ENCODE data around the gene TTC34.
"Not testable (repeated sequence)": the region's sequence is repeated elsewhere in the genome, so short reads cannot be mapped to it uniquely, and the experiment has no call there.

TTC34 gene

GRCh38 chr1:2676726-2677125, 124.8 kb downstream of the TTC34 start:
- not testable (repeated sequence) for H3K4me3 ChIP-seq (ENCODE audit: low read depth in 1 of 2, low read length in 2 of 2); ATAC-seq (ENCODE audit: insufficient read depth, low read depth)

GRCh38 chr1:2671656-2672055, 129.8 kb downstream of the TTC34 start:
- not testable (repeated sequence) for H3K9me3 ChIP-seq (ENCODE audit: insufficient read depth, low read length, severe bottlenecking); DNase-seq; H4K20me1 ChIP-seq (ENCODE audit: insufficient read depth, low read length); H3K27ac ChIP-seq (ENCODE audit: low read length); H3K4me2 ChIP-seq (ENCODE audit: insufficient read depth, low read length); H3K4me3 ChIP-seq (ENCODE audit: low read depth in 1 of 2, low read length in 2 of 2); H3K9ac ChIP-seq (ENCODE audit: low read depth, low read length); H3K4me1 ChIP-seq (ENCODE audit: insufficient read depth, low read length); ATAC-seq (ENCODE audit: insufficient read depth, low read depth); H3K79me2 ChIP-seq (ENCODE audit: insufficient read depth, low read length); H3K36me3 ChIP-seq (ENCODE audit: insufficient read depth, low read length); H2AFZ ChIP-seq (ENCODE audit: low read depth, low read length); H3K27me3 ChIP-seq (ENCODE audit: insufficient read depth, low read length, poor library complexity)

More at GRCh38 chr1:2676726-2677125, 124.8 kb downstream of the TTC34 start:
- not testable (repeated sequence) for H3K27ac ChIP-seq (ENCODE audit: low read length); H3K9ac ChIP-seq (ENCODE audit: low read depth, low read length); H3K4me1 ChIP-seq (ENCODE audit: insufficient read depth, low read length); H2AFZ ChIP-seq (ENCODE audit: low read depth, low read length); H3K79me2 ChIP-seq (ENCODE audit: insufficient read depth, low read length); DNase-seq; H3K9me3 ChIP-seq (ENCODE audit: insufficient read depth, low read length, severe bottlenecking); H3K4me2 ChIP-seq (ENCODE audit: insufficient read depth, low read length); H3K27me3 ChIP-seq (ENCODE audit: insufficient read depth, low read length, poor library complexity); H4K20me1 ChIP-seq (ENCODE audit: insufficient read depth, low read length); H3K36me3 ChIP-seq (ENCODE audit: insufficient read depth, low read length)

- H3K9me3 ChIP-seq (ENCODE audit: insufficient read depth, low read length, severe bottlenecking); H2AFZ ChIP-seq (ENCODE audit: low read depth, low read length); ATAC-seq (ENCODE audit: insufficient read depth, low read depth); H3K36me3 ChIP-seq (ENCODE audit: insufficient read depth, low read length); H4K20me1 ChIP-seq (ENCODE audit: insufficient read depth, low read length); DNase-seq; H3K79me2 ChIP-seq (ENCODE audit: insufficient read depth, low read length); H3K4me1 ChIP-seq (ENCODE audit: insufficient read depth, low read length); H3K4me2 ChIP-seq (ENCODE audit: insufficient read depth, low read length); H3K27ac ChIP-seq (ENCODE audit: low read length); H3K27me3 ChIP-seq (ENCODE audit: insufficient read depth, low read length, poor library complexity); H3K4me3 ChIP-seq (ENCODE audit: low read depth in 1 of 2, low read length in 2 of 2); H3K9ac ChIP-seq (ENCODE audit: low read depth, low read length): not testable (repeated sequence)
Observed at GRCh38 chr1:2659806-2660205, 141.7 kb downstream of the TTC34 start.

- not testable (repeated sequence) for H3K9ac ChIP-seq (ENCODE audit: low read depth, low read length); H3K27me3 ChIP-seq (ENCODE audit: insufficient read depth, low read length, poor library complexity); H3K4me1 ChIP-seq (ENCODE audit: insufficient read depth, low read length); H3K36me3 ChIP-seq (ENCODE audit: insufficient read depth, low read length); H3K79me2 ChIP-seq (ENCODE audit: insufficient read depth, low read length); H3K4me2 ChIP-seq (ENCODE audit: insufficient read depth, low read length); H3K27ac ChIP-seq (ENCODE audit: low read length); H3K9me3 ChIP-seq (ENCODE audit: insufficient read depth, low read length, severe bottlenecking); H3K4me3 ChIP-seq (ENCODE audit: low read depth in 1 of 2, low read length in 2 of 2); ATAC-seq (ENCODE audit: insufficient read depth, low read depth); H2AFZ ChIP-seq (ENCODE audit: low read depth, low read length); DNase-seq
- peaks cover 25% of the 10 kb centered on the region for H4K20me1 ChIP-seq (ENCODE audit: insufficient read depth, low read length)
Observed at GRCh38 chr1:2657909-2658308, 143.6 kb downstream of the TTC34 start.

- DNase-seq; H3K79me2 ChIP-seq (ENCODE audit: insufficient read depth, low read length); H3K27me3 ChIP-seq (ENCODE audit: insufficient read depth, low read length, poor library complexity); H3K4me2 ChIP-seq (ENCODE audit: insufficient read depth, low read length); H3K9ac ChIP-seq (ENCODE audit: low read depth, low read length); H3K36me3 ChIP-seq (ENCODE audit: insufficient read depth, low read length); H3K9me3 ChIP-seq (ENCODE audit: insufficient read depth, low read length, severe bottlenecking); H3K4me1 ChIP-seq (ENCODE audit: insufficient read depth, low read length); H3K27ac ChIP-seq (ENCODE audit: low read length); ATAC-seq (ENCODE audit: insufficient read depth, low read depth); H3K4me3 ChIP-seq (ENCODE audit: low read depth in 1 of 2, low read length in 2 of 2); H2AFZ ChIP-seq (ENCODE audit: low read depth, low read length): not testable (repeated sequence)
- peaks cover 30% of the 10 kb centered on the region for H4K20me1 ChIP-seq (ENCODE audit: insufficient read depth, low read length)
Observed at GRCh38 chr1:2657124-2657523, 144.4 kb downstream of the TTC34 start.

- H3K4me1 ChIP-seq (ENCODE audit: insufficient read depth, low read length); H3K4me2 ChIP-seq (ENCODE audit: insufficient read depth, low read length); H3K79me2 ChIP-seq (ENCODE audit: insufficient read depth, low read length); H3K27me3 ChIP-seq (ENCODE audit: insufficient read depth, low read length, poor library complexity); H3K4me3 ChIP-seq (ENCODE audit: low read depth in 1 of 2, low read length in 2 of 2); H3K36me3 ChIP-seq (ENCODE audit: insufficient read depth, low read length); H3K9me3 ChIP-seq (ENCODE audit: insufficient read depth, low read length, severe bottlenecking); H3K27ac ChIP-seq (ENCODE audit: low read length); ATAC-seq (ENCODE audit: insufficient read depth, low read depth); DNase-seq; H2AFZ ChIP-seq (ENCODE audit: low read depth, low read length); H3K9ac ChIP-seq (ENCODE audit: low read depth, low read length): not testable (repeated sequence)
- peaks cover 35% of the 10 kb centered on the region for H4K20me1 ChIP-seq (ENCODE audit: insufficient read depth, low read length)
Observed at GRCh38 chr1:2655598-2656434, 145.7 kb downstream of the TTC34 start.

- not testable (repeated sequence) for H2AFZ ChIP-seq (ENCODE audit: low read depth, low read length); H3K27me3 ChIP-seq (ENCODE audit: insufficient read depth, low read length, poor library complexity); H3K9me3 ChIP-seq (ENCODE audit: insufficient read depth, low read length, severe bottlenecking); ATAC-seq (ENCODE audit: insufficient read depth, low read depth); H3K4me1 ChIP-seq (ENCODE audit: insufficient read depth, low read length); H3K36me3 ChIP-seq (ENCODE audit: insufficient read depth, low read length); H3K27ac ChIP-seq (ENCODE audit: low read length); DNase-seq; H3K79me2 ChIP-seq (ENCODE audit: insufficient read depth, low read length); H3K9ac ChIP-seq (ENCODE audit: low read depth, low read length); H3K4me3 ChIP-seq (ENCODE audit: low read depth in 1 of 2, low read length in 2 of 2); H3K4me2 ChIP-seq (ENCODE audit: insufficient read depth, low read length)
- peaks cover 35% of the 10 kb centered on the region for H4K20me1 ChIP-seq (ENCODE audit: insufficient read depth, low read length)
Observed at GRCh38 chr1:2654443-2654948, 147.0 kb downstream of the TTC34 start.

GRCh38 chr1:2653741-2654442, 147.6 kb downstream of the TTC34 start:
- not testable (repeated sequence) for H3K9me3 ChIP-seq (ENCODE audit: insufficient read depth, low read length, severe bottlenecking); H3K9ac ChIP-seq (ENCODE audit: low read depth, low read length); H3K4me1 ChIP-seq (ENCODE audit: insufficient read depth, low read length); H3K27ac ChIP-seq (ENCODE audit: low read length); H3K27me3 ChIP-seq (ENCODE audit: insufficient read depth, low read length, poor library complexity); H3K4me2 ChIP-seq (ENCODE audit: insufficient read depth, low read length); H2AFZ ChIP-seq (ENCODE audit: low read depth, low read length); DNase-seq; ATAC-seq (ENCODE audit: insufficient read depth, low read depth); H3K79me2 ChIP-seq (ENCODE audit: insufficient read depth, low read length); H3K36me3 ChIP-seq (ENCODE audit: insufficient read depth, low read length); H3K4me3 ChIP-seq (ENCODE audit: low read depth in 1 of 2, low read length in 2 of 2)
- peaks cover 35% of the 10 kb centered on the region for H4K20me1 ChIP-seq (ENCODE audit: insufficient read depth, low read length)

All from DND-41 (cell line).